Right renal cortex interstitium (tissue), 3 donors: ENCODE results near the gene SCAPER. TPM values are rescaled to one million over a fixed set of nuclear protein-coding genes. Genes with fewer than 3 reads are reported as not detected.
"Not testable (repeated sequence)": the region's sequence is repeated elsewhere in the genome, so short reads cannot be mapped to it uniquely, and the experiment has no call there.

Experiments used
- DNase-seq, 3 donors: peaks; one replicate each; pipeline ENCODE4 v3.0.0-alpha.2; 2013; ENCODE audit warnings: low read depth in 3 of 3, low spot score in 2 of 3
- polyA plus RNA-seq, 3 donors: library from polyadenylated mRNA; unstranded; fragments of 120-200 nt; gene quantifications; one replicate each; pipeline ENCODE4 v1.2.1, GENCODE V29; 2013; ENCODE audit not compliant: insufficient read length in 3 of 3

Gene SCAPER
- polyA plus RNA-seq, 3 donors, result 21.9 to 26.3 (median 25.8) TPM

- no peak for DNase-seq
Measured at GRCh38 chr15:76298986-76299385, 606.2 kb downstream of the SCAPER start.

GRCh38 chr15:76297951-76298350 is 607.2 kb downstream of the SCAPER start:
- DNase-seq, result not testable (repeated sequence)

Other genes with a start within 250 kb of the SCAPER start
- gene RCN2, start 26.4 kb upstream of the SCAPER start, polyA plus RNA-seq, result 100 to 1,000 TPM; 216 to 255 (median 238) TPM
- under 1 TPM; 0.60 to 0.98 (median 0.79) TPM for gene PSTPIP1, start 89.8 kb upstream of the SCAPER start, polyA plus RNA-seq
- 100 to 1,000 TPM; 519 to 567 (median 532) TPM for gene TSPAN3, start 165.8 kb upstream of the SCAPER start, polyA plus RNA-seq